SK-N-SH treated with all-trans-retinoic acid at 6 μM for 48 hours (cell line): ENCODE results near the gene AGPS.
A peak's percentile ranks its signal among the peaks of the same experiment; 100 is the strongest.

ENCODE experiments used
- ATAC-seq: fragments of 200-7000 bp; cut with Tn5 transposase; 3 replicates; pipeline ENCODE4 v1.9.1; 2020; ENCODE audit warnings: mild to moderate bottlenecking, moderate library complexity
- ARNTL ChIP-seq: fragments of 450-650 bp; formaldehyde crosslinking; IDR thresholded peaks from 2 replicates; pipeline ENCODE4 v1.5.0; 2020; ENCODE audit warnings: low read depth, mild to moderate bottlenecking, moderate library complexity, borderline replicate concordance
- CREB5 ChIP-seq: fragments of 250-450 bp; sonication (Bioruptor Pico); IDR thresholded peaks from 2 replicates; pipeline ENCODE4 v1.5.1; 2020; ENCODE audit warnings: low read depth, mild to moderate bottlenecking, moderate library complexity
- CSRNP3 ChIP-seq: fragments of 250-450 bp; sonication (Bioruptor Pico); IDR thresholded peaks from 2 replicates; pipeline ENCODE4 v1.5.1; 2021; ENCODE audit warnings: mild to moderate bottlenecking, moderate library complexity
- GLIS3 ChIP-seq: fragments of 250-450 bp; sonication (Bioruptor Pico); IDR thresholded peaks from 2 replicates; pipeline ENCODE4 v1.5.0; 2020; ENCODE audit warnings: mild to moderate bottlenecking, moderate library complexity
- ISL1 ChIP-seq: fragments of 250-450 bp; sonication (Bioruptor Pico); IDR thresholded peaks from 2 replicates; pipeline ENCODE4 v2.1.2; 2022; ENCODE audit warnings: mild to moderate bottlenecking, moderate library complexity
- OSR1 ChIP-seq: fragments of 250-450 bp; sonication (Bioruptor Pico); IDR thresholded peaks from 2 replicates; pipeline ENCODE4 v1.8.0; 2022; ENCODE audit warnings: moderate library complexity, mild to moderate bottlenecking, inconsistent platforms
- PATZ1 ChIP-seq: fragments of 250-450 bp; sonication (Bioruptor Pico); IDR thresholded peaks from 2 replicates; pipeline ENCODE4 v1.8.0; 2020; ENCODE audit warnings: mild to moderate bottlenecking, moderate library complexity, borderline replicate concordance
- POU6F1 ChIP-seq: fragments of 250-450 bp; sonication (Bioruptor Pico); IDR thresholded peaks from 2 replicates; pipeline ENCODE4 v1.8.0; 2021; ENCODE audit warnings: low read depth, mild to moderate bottlenecking, moderate library complexity, borderline replicate concordance
- SNAI2 ChIP-seq: fragments of 250-450 bp; sonication (Bioruptor Pico); IDR thresholded peaks from 2 replicates; pipeline ENCODE4 v1.5.0; 2020; ENCODE audit warnings: mild to moderate bottlenecking, moderate library complexity
- TCF4 ChIP-seq: fragments of 250-450 bp; sonication (Bioruptor Pico); IDR thresholded peaks from 2 replicates; pipeline ENCODE4 v1.8.0; 2021; ENCODE audit warnings: mild to moderate bottlenecking, moderate library complexity, borderline replicate concordance
- TOX ChIP-seq: fragments of 250-450 bp; sonication (Bioruptor Pico); IDR thresholded peaks from 2 replicates; pipeline ENCODE4 v1.8.0; 2021; ENCODE audit warnings: mild to moderate bottlenecking, moderate library complexity, borderline replicate concordance
- TSHZ2 ChIP-seq: fragments of 250-450 bp; sonication (Bioruptor Pico); IDR thresholded peaks from 2 replicates; pipeline ENCODE4 v1.5.0; 2020; ENCODE audit warnings: mild to moderate bottlenecking, moderate library complexity
- ZC3H10 ChIP-seq: fragments of 250-450 bp; sonication (Bioruptor Pico); IDR thresholded peaks from 2 replicates; pipeline ENCODE4 v1.5.1; 2021; ENCODE audit warnings: mild to moderate bottlenecking, moderate library complexity
- ZFP30 ChIP-seq: fragments of 450-650 bp; formaldehyde crosslinking; IDR thresholded peaks from 2 replicates; pipeline ENCODE4 v1.5.0; 2022; ENCODE audit warnings: mild to moderate bottlenecking, moderate library complexity
- ZNF565 ChIP-seq: fragments of 450-650 bp; formaldehyde crosslinking; conservative IDR thresholded peaks from 2 replicates; pipeline ENCODE4 v1.5.0; 2020; ENCODE audit warnings: low read depth, mild to moderate bottlenecking, moderate library complexity
- ZNF70 ChIP-seq: fragments of 450-650 bp; formaldehyde crosslinking; IDR thresholded peaks from 2 replicates; pipeline ENCODE4 v1.5.0; 2020; ENCODE audit warnings: mild to moderate bottlenecking, moderate library complexity

AGPS gene

GRCh38 chr2:177391822-177392372, 676 bp upstream of the AGPS start:
- no peak for TF ChIP-seq TCF4 (CRISPR knock-in tag)
- no peak for TF ChIP-seq ARNTL
- no peak for TF ChIP-seq TOX (CRISPR knock-in tag)
- TF ChIP-seq GLIS3 (CRISPR knock-in tag) = no peak
- ATAC-seq = no peak

GRCh38 chr2:177393203-177393755, 706 bp downstream of the AGPS start:
- peak; percentile 5; the same call in 2 of the 3 replicates for ATAC-seq
- TF ChIP-seq ARNTL = no peak

GRCh38 chr2:177393824-177394593, 1.4 kb downstream of the AGPS start:
- no peak for ATAC-seq
- TF ChIP-seq ZC3H10 (CRISPR knock-in tag) = no peak
- TF ChIP-seq CSRNP3 (CRISPR knock-in tag) = no peak
- TF ChIP-seq PATZ1 (CRISPR knock-in tag) = no peak
- no peak for TF ChIP-seq ZNF565 (CRISPR knock-in tag)
- no peak for TF ChIP-seq TOX (CRISPR knock-in tag)
- TF ChIP-seq TSHZ2 (CRISPR knock-in tag) = no peak
- TF ChIP-seq SNAI2 = no peak
- TF ChIP-seq CREB5 (CRISPR knock-in tag) = no peak
- no peak for TF ChIP-seq POU6F1 (CRISPR knock-in tag)
- TF ChIP-seq ARNTL = no peak
- TF ChIP-seq ZFP30 (CRISPR knock-in tag) = no peak
- TF ChIP-seq ISL1 (CRISPR knock-in tag) = no peak
- TF ChIP-seq ZNF70 (CRISPR knock-in tag) = no peak

GRCh38 chr2:177394594-177394973, 2.0 kb downstream of the AGPS start:
- TF ChIP-seq TOX (CRISPR knock-in tag) (no peak), OSR1 (CRISPR knock-in tag) (no peak)
- ATAC-seq = no peak
